Osteoblast (primary cell): Measurements from ENCODE around the gene LRRC52. TPM values are rescaled to one million over a fixed set of nuclear protein-coding genes. Genes with fewer than 3 reads are reported as not detected.

Source experiments
- DNase-seq: peaks from one replicate; pipeline ENCODE4 v3.0.0; 2011; ENCODE audit warnings: low spot score, mixed read lengths; ENCODE audit not compliant: insufficient read length; ENCODE audit errors: missing footprints
- H2AFZ ChIP-seq: 2 replicates; pipeline ENCODE4 v1.6.0; 2011; ENCODE audit warnings: mild to moderate bottlenecking, low read length
- H3K27ac ChIP-seq: 2 replicates; pipeline ENCODE4 v1.5.1; 2011; ENCODE audit warnings: mild to moderate bottlenecking, low read depth, low read length, moderate library complexity
- H3K27me3 ChIP-seq: 2 replicates; pipeline ENCODE4 v1.6.0; 2012; ENCODE audit warnings: mild to moderate bottlenecking, control low read depth, inconsistent platforms, low read length, moderate library complexity; ENCODE audit not compliant: insufficient read depth
- H3K36me3 ChIP-seq: 2 replicates; pipeline ENCODE4 v1.5.1; 2011; ENCODE audit warnings: mild to moderate bottlenecking, low read length, control low read depth, moderate library complexity; ENCODE audit not compliant: insufficient read depth
- H3K4me1 ChIP-seq: 2 replicates; pipeline ENCODE4 v1.5.1; 2011; ENCODE audit warnings: mild to moderate bottlenecking, low read length, control low read depth, moderate library complexity; ENCODE audit not compliant: insufficient read depth
- H3K4me2 ChIP-seq: 2 replicates; pipeline ENCODE4 v1.6.0; 2011; ENCODE audit warnings: mild to moderate bottlenecking, low read length; ENCODE audit not compliant: insufficient read depth
- H3K4me3 ChIP-seq: fragments of 200-600 bp; sonication (generic); 3 replicates; pipeline ENCODE4 v1.5.1; 2012; ENCODE audit warnings: mild to moderate bottlenecking, low read length, inconsistent platforms; ENCODE audit not compliant: insufficient read depth
- H3K79me2 ChIP-seq: 2 replicates; pipeline ENCODE4 v1.6.0; 2012; ENCODE audit warnings: mild to moderate bottlenecking, low read length, control low read depth, inconsistent platforms; ENCODE audit not compliant: insufficient read depth
- H3K9me3 ChIP-seq: 2 replicates; pipeline ENCODE4 v1.5.1; 2011; ENCODE audit warnings: low read depth, low read length, control low read depth
- H4K20me1 ChIP-seq: 2 replicates; pipeline ENCODE4 v1.6.0; 2012; ENCODE audit warnings: mild to moderate bottlenecking, low read length, control low read depth; ENCODE audit not compliant: insufficient read depth
- total RNA-seq: library from RNA; depleted of rRNA; stranded (reverse); fragments of >200 nt; gene quantifications from 2 replicates; pipeline ENCODE4 v1.2.3, GENCODE V29; 2012
- TF ChIP-seq, protein P1 (sequence below): IDR thresholded peaks from 2 replicates; pipeline ENCODE4 v1.5.1; 2011; ENCODE audit warnings: mild to moderate bottlenecking, low read depth, low read length, moderate library complexity; ENCODE audit errors: extremely low read depth

The LRRC52 gene
- total RNA-seq, 1 donor: not detected

DNA sequence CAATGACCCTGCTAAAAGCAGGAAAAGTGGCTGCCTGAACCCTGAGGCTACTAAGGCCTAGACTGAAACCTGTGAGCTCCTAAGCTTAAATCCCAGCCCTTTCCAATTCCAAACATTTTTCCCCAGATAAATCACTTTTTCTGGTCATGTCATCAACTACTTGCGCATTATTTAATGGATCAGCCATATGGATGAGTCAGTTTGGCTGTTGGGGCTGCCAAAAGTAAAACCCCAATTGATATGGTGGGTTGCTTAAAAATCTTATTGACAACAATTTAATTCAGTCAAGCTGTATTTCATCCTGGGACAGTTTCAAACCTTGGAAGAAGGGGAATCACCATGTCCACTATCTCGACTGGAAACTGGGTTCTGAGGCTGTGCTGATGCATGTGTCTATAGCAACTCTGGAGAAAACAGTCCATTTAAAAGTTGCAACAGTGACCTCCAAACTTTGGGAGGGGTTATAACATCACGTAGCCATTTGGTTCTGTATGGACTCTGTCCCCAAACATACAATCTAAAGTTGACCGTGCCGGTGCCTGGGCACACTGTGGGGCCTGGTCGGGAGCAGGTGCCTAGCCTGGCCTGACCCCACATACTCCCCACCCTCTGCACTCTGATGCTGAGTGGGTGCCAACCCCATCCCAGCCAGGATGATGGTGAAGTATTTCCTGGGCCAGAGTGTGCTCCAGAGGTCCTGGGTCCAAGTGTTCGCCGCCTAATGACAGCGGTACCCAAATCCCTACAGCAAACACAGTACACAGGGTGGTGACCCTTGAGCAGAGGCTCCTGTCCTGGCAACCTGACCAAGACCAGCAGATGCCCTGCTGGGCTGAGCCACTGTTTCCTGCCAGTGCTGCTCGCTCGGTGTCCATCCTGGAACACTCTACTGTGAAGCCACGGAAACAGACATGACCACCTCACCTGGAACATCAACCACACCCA, 46.5 kb upstream of the LRRC52 start:
- Histone ChIP-seq H3K9me3 (no peaks in the 10 kb centered on the region), H4K20me1 (no peaks in the 10 kb centered on the region), H3K27ac (no peak overlapping the region), H3K4me1 (no peaks in the 10 kb centered on the region), H3K27me3 (no peaks in the 10 kb centered on the region), H3K4me2 (no peak overlapping the region), H3K4me3 (no peak overlapping the region), H3K36me3 (no peaks in the 10 kb centered on the region), H2AFZ (no peak overlapping the region), H3K79me2 (no peaks in the 10 kb centered on the region)
- TF ChIP-seq, protein P1, sequence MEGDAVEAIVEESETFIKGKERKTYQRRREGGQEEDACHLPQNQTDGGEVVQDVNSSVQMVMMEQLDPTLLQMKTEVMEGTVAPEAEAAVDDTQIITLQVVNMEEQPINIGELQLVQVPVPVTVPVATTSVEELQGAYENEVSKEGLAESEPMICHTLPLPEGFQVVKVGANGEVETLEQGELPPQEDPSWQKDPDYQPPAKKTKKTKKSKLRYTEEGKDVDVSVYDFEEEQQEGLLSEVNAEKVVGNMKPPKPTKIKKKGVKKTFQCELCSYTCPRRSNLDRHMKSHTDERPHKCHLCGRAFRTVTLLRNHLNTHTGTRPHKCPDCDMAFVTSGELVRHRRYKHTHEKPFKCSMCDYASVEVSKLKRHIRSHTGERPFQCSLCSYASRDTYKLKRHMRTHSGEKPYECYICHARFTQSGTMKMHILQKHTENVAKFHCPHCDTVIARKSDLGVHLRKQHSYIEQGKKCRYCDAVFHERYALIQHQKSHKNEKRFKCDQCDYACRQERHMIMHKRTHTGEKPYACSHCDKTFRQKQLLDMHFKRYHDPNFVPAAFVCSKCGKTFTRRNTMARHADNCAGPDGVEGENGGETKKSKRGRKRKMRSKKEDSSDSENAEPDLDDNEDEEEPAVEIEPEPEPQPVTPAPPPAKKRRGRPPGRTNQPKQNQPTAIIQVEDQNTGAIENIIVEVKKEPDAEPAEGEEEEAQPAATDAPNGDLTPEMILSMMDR: no peak
- DNase-seq: no peak

DNA sequence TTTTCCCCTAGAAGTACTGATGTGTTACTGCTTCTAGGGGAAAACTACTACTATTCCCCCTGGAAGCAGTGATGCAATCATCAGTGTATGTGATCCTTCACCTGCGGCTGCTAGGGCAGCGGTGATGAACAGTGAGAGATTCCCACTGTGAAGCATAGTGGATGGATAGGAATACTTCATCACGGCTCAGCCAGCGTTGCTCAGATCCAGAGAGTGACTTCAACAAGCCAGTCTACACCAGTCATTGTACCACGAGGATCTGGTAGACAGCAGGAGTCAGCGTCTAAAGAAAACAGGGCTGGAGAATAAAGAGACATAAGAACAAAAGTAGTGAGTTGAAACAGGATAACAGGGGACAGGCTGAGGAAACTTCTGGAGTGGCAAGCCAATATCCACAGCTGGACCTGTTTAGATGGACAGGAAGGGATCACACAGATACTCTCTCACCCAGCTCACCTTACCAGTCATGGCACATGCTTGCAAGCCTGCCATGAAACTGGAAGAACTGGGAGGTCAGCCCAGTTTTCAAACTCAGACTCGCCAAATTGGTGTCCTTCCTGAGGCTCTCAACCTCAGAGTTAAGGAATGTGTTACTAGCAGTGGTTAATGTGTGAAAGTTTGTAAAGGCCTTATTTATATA, 42.4 kb upstream of the LRRC52 start:
- no peak overlapping the region for H2AFZ ChIP-seq
- DNase-seq: no peak

DNA sequence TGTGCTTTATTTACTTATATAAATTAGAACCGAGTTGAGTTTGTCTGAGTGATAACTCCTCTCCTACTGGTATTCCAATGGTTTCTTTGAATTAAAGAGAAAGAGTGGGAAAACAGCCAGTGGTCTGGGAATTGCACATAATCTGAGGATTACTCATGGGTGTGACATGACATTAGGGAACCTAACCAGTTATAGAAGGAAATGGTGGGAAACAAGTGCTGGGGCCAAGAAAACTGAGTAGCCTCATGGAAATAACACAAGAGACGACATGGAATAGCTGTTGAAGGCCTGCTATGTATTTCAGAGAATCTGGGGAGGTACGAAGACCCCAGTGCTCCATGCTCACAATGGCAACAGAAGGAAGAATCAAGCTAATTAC, 41.8 kb upstream of the LRRC52 start:
- no peak overlapping the region for H3K4me2 ChIP-seq
- no peak overlapping the region for H3K27ac ChIP-seq
- no peaks in the 10 kb centered on the region for H4K20me1 ChIP-seq
- H3K4me1 ChIP-seq: no peaks in the 10 kb centered on the region
- H3K79me2 ChIP-seq: no peaks in the 10 kb centered on the region
- TF ChIP-seq, protein P1: no peak
- no peak overlapping the region for H2AFZ ChIP-seq
- H3K27me3 ChIP-seq: no peaks in the 10 kb centered on the region
- H3K9me3 ChIP-seq: no peaks in the 10 kb centered on the region
- DNase-seq: no peak
- no peak overlapping the region for H3K4me3 ChIP-seq
- H3K36me3 ChIP-seq: no peaks in the 10 kb centered on the region

More for the DNA sequence above, 42.4 kb upstream of the LRRC52 start:
- Histone ChIP-seq H4K20me1 (no peaks in the 10 kb centered on the region), H3K9me3 (no peaks in the 10 kb centered on the region), H3K4me3 (no peak overlapping the region), H3K36me3 (no peaks in the 10 kb centered on the region), H3K4me2 (no peak overlapping the region), H3K27ac (no peak overlapping the region), H3K27me3 (no peaks in the 10 kb centered on the region), H3K79me2 (no peaks in the 10 kb centered on the region), H3K4me1 (no peaks in the 10 kb centered on the region)
- TF ChIP-seq, protein P1: no peak

DNA sequence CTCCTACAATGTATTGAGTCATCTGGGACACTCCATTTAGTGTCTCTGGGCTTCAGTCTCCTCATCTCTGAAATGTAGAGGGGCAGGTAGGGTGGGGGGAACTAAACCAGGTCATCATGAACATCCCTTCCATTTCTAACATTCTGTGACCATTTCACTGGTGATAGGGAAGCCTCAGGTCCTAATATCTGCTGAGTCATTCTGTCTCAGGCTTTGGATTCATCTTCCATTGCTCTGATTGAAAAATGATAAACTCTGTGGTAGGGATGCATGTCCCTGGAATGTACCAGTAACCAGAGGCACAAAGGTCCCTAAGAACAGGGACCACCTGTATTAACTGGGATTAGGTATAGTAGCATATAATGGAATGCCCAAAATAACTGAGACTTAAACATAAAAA, 36.2 kb upstream of the LRRC52 start:
- no peak overlapping the region for H3K27ac ChIP-seq
- no peak overlapping the region for H3K4me2 ChIP-seq
- no peak overlapping the region for H3K4me3 ChIP-seq
- H2AFZ ChIP-seq: no peak overlapping the region
- no peaks in the 10 kb centered on the region for H3K27me3 ChIP-seq
- H3K4me1 ChIP-seq: no peaks in the 10 kb centered on the region
- H4K20me1 ChIP-seq: no peaks in the 10 kb centered on the region
- TF ChIP-seq, protein P1: no peak
- no peaks in the 10 kb centered on the region for H3K79me2 ChIP-seq
- DNase-seq: no peak
- H3K9me3 ChIP-seq: no peaks in the 10 kb centered on the region
- H3K36me3 ChIP-seq: no peaks in the 10 kb centered on the region
